Lower leg skin (tissue), 4 donors: Measurements from ENCODE around the gene TP53RK. TPM values are rescaled to one million over a fixed set of nuclear protein-coding genes. Genes with fewer than 3 reads are reported as not detected.

Experiments used
- DNase-seq, 2 donors: peaks; one replicate each; pipeline ENCODE4 v3.0.0-alpha.2; 2019; ENCODE audit warnings: low spot score in 2 of 2
- H3K4me3 ChIP-seq: fragments of 200-600 bp; sonication (generic); 2 replicates; pipeline ENCODE4 v1.5.1; 2017; ENCODE audit warnings: mild to moderate bottlenecking, low read depth; ENCODE audit not compliant: poor library complexity, severe bottlenecking
- CTCF ChIP-seq, 3 donors: fragments of 450-650 bp; IDR thresholded peaks; one replicate each; pipeline ENCODE4 v1.5.1; 2016; ENCODE audit warnings: antibody characterized with exemption in 3 of 3, mild to moderate bottlenecking in 3 of 3, moderate library complexity in 2 of 3
- POLR2A ChIP-seq, 2 donors: fragments of 450-650 bp; IDR thresholded peaks; one replicate each; pipeline ENCODE4 v1.6.1; 2016 to 2017; ENCODE audit warnings: antibody characterized with exemption in 2 of 2, mild to moderate bottlenecking in 1 of 2, moderate library complexity in 1 of 2
- WGBS, 2 donors: methylation state at CpG; one replicate each; pipeline ENCODE4 v1.1.5; 2018; 5-methylcytosine and 5-hydroxymethylcytosine counted together
- intact Hi-C: fragments of 100-400 bp; cut with DNase I; formaldehyde crosslinking; loops from one replicate; pipeline ENCODE4 v1.15.0; 2023; ENCODE audit warnings: low total_unique reads
- total RNA-seq, 4 donors: library from RNA; depleted of rRNA; stranded (reverse); fragments of >200 nt; gene quantifications; one replicate each; pipeline ENCODE4 v1.1.0, GENCODE V29; 2016

Gene TP53RK
- total RNA-seq, 4 donors from 2014 or later = 19.5 to 28.6 (median 24.0) TPM

GRCh38 chr20:46688151-46689081, 828 bp downstream of the TP53RK start:
- WGBS, 2 donors = 15 to 18% methylated on average over 20 of the region's 20 CpGs
- TF ChIP-seq POLR2A (IDR thresholded peaks at IDR 0.05) (no peak), CTCF (IDR thresholded peaks at IDR 0.05) (no peak)
- DNase-seq = peak in 1 of 2 donors; percentile 72
- H3K4me3 ChIP-seq = peak overlapping the region; percentile 70
- intact Hi-C loops = no loop called here

DNA sequence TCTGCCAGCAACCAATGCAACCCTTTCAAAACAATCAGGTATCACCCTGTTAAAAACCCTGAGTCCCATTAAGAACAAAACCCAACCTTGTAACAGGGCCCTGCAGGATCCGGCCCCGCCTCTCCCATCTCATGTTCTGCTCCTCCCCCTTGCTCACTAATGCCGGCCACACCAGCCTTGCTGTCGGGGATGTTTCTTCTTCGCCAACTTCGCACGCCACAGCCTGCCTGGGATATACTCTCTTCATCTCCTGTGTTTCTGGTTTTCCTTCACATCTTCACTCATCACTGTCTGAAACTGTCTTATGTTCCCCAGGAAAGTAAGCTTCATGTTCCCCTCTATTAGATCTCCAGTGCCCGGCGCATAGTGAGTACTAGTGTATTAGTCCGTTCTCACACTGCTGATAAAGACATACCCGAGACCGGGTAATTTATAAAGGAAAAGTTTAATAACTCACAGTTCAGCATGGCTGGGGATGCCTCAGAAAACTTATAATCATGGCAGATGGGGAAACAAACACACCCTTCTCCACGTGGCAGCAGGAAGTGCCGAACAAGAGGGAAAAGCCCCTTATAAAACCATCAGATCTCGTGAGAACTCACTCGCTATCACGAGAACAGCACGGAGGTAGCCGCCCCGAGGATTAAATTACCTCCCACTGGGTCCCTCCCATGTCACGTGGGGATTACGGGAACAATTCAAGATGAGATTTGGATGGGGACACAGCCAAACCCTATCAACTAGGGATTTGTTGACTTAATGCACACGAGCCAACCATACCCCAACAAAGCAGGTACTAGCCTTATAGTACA, 5.1 kb downstream of the TP53RK start:
- intact Hi-C loops = no loop called here
- no peak overlapping the region for H3K4me3 ChIP-seq
- 24 to 28% methylated on average over 23 of the region's 23 CpGs for WGBS, 2 donors
- TF ChIP-seq POLR2A (IDR thresholded peaks at IDR 0.05) (no peak), CTCF (IDR thresholded peaks at IDR 0.05) (no peak)
- DNase-seq = peak; percentile 51 to 87

DNA sequence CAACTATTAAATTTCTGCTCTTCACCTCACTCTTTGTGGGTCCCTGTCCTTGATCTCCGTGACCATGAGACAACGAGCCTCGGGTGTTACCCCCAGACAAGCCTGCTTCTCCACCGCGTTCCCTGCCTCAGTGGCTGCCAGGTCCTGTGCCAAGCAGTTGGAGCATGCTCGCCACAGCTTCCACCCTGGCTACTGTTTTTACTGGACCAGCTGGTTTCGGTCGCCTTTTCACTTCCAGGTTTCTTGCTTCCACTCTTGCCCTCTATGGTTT, 5.6 kb downstream of the TP53RK start:
- no peak overlapping the region for H3K4me3 ChIP-seq
- no peak for DNase-seq
- 25 to 29% methylated on average over 8 of the region's 8 CpGs for WGBS, 2 donors
- intact Hi-C loops = no loop called here
- TF ChIP-seq POLR2A (IDR thresholded peaks at IDR 0.05) = no peak
- no peak for TF ChIP-seq CTCF (IDR thresholded peaks at IDR 0.05)

DNA sequence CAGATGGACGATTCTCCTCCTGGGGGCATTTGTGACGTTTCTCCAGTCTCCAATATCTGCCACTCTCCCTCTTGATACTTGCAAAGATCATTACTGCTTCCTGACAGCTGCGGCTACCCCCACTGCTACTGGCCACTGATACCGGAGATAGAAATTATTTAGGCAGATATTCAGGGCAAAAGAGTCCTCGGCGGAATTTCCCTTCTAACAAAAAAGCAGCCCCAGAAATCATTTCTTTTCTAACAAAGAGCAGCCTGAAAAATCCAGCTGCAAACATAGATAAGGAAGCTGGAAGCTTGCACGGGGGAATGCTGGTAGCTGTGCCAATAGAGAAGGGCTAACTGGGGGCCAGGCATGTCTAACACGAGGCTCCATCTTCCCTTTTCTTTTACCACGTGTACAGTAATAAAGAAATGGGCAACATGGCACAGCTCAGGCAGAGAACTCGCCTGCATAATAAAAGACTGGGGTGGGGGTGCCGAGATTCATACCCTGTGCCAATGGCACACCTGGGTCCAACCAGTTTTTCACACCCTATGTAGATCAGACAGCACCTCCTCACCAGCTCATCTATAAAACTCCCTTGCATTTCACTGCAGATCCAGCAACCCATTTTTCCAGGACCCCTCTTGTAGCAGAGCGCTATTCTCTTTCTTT, 6.1 kb downstream of the TP53RK start:
- 32 to 33% methylated on average over 12 of the region's 12 CpGs for WGBS, 2 donors
- peak in 1 of 2 donors; percentile 56 for DNase-seq

More for the DNA sequence above, 6.1 kb downstream of the TP53RK start:
- H3K4me3 ChIP-seq = no peak overlapping the region
- TF ChIP-seq CTCF (IDR thresholded peaks at IDR 0.05) = no peak
- no peak for TF ChIP-seq POLR2A (IDR thresholded peaks at IDR 0.05)
- intact Hi-C loops = no loop called here
